ENCODE measurements around the gene DCC.

The DCC gene

GRCh38 chr18:52636536-52636935 lies 296.5 kb downstream of the DCC start:
- TF ChIP-seq, protein P1, sequence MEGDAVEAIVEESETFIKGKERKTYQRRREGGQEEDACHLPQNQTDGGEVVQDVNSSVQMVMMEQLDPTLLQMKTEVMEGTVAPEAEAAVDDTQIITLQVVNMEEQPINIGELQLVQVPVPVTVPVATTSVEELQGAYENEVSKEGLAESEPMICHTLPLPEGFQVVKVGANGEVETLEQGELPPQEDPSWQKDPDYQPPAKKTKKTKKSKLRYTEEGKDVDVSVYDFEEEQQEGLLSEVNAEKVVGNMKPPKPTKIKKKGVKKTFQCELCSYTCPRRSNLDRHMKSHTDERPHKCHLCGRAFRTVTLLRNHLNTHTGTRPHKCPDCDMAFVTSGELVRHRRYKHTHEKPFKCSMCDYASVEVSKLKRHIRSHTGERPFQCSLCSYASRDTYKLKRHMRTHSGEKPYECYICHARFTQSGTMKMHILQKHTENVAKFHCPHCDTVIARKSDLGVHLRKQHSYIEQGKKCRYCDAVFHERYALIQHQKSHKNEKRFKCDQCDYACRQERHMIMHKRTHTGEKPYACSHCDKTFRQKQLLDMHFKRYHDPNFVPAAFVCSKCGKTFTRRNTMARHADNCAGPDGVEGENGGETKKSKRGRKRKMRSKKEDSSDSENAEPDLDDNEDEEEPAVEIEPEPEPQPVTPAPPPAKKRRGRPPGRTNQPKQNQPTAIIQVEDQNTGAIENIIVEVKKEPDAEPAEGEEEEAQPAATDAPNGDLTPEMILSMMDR (IDR thresholded peaks at IDR 0.05; ENCODE audit: low read depth, low read length), result no peak
- Histone ChIP-seq H3K36me3 (no peaks in the 10 kb centered on the region), H3K4me1 (no peaks in the 10 kb centered on the region), H3K4me3 (ENCODE audit: low read depth, low read length) (no peak overlapping the region), H3K27me3 (no peaks in the 10 kb centered on the region), H3K9me3 (no peaks in the 10 kb centered on the region)
- DNase-seq, result peak; percentile 12

GRCh38 chr18:52648201-52648600 lies 308.2 kb downstream of the DCC start:
- Histone ChIP-seq H3K9me3 (no peaks in the 10 kb centered on the region), H3K4me1 (no peaks in the 10 kb centered on the region), H3K27me3 (no peaks in the 10 kb centered on the region), H3K4me3 (ENCODE audit: low read depth, low read length) (no peak overlapping the region), H3K36me3 (no peaks in the 10 kb centered on the region)
- DNase-seq, result no peak
- TF ChIP-seq, protein P1 (IDR thresholded peaks at IDR 0.05; ENCODE audit: low read depth, low read length), result no peak

GRCh38 chr18:52652391-52652790 lies 312.4 kb downstream of the DCC start:
- Histone ChIP-seq H3K27me3 (no peaks in the 10 kb centered on the region), H3K36me3 (no peaks in the 10 kb centered on the region), H3K9me3 (no peaks in the 10 kb centered on the region), H3K4me3 (ENCODE audit: low read depth, low read length) (no peak overlapping the region), H3K4me1 (no peaks in the 10 kb centered on the region)
- DNase-seq, result no peak
- TF ChIP-seq, protein P1 (IDR thresholded peaks at IDR 0.05; ENCODE audit: low read depth, low read length), result no peak

GRCh38 chr18:52657043-52657805 lies 317.2 kb downstream of the DCC start:
- Histone ChIP-seq H3K4me1 (no peaks in the 10 kb centered on the region), H3K27me3 (no peaks in the 10 kb centered on the region), H3K9me3 (no peaks in the 10 kb centered on the region), H3K36me3 (no peaks in the 10 kb centered on the region), H3K4me3 (ENCODE audit: low read depth, low read length) (no peak overlapping the region)
- TF ChIP-seq, protein P1 (IDR thresholded peaks at IDR 0.05; ENCODE audit: low read depth, low read length), result no peak
- no peak for DNase-seq

- no peak overlapping the region for H3K4me3 ChIP-seq (ENCODE audit: low read depth, low read length)
- H3K36me3 ChIP-seq, result no peaks in the 10 kb centered on the region
- TF ChIP-seq, protein P1 (IDR thresholded peaks at IDR 0.05; ENCODE audit: low read depth, low read length), result no peak
- no peaks in the 10 kb centered on the region for H3K4me1 ChIP-seq
- DNase-seq, result no peak
- H3K9me3 ChIP-seq, result no peaks in the 10 kb centered on the region
- H3K27me3 ChIP-seq, result no peaks in the 10 kb centered on the region
These were observed 327.6 kb downstream of the DCC start for GRCh38 chr18:52667463-52668065.

DNA sequence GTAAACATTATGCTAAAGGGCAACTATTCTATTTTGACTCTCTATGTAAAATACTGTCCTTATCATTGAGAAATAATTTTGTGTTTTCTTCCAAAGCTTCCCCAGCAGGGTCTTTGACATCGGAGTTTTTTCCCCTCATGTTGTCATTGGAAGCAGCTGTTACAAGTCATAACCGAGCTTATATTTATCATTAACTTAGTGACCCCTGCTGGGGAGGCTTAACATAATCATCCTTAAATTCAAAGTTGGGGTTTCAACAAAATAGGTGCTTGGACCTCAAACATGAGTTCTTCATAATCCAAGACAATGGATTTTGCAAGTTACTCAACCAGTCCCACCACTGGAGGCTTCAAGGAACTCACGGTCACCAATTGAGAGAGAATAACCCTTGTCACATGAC lies 330.9 kb downstream of the DCC start:
- H3K9me3 ChIP-seq, result no peaks in the 10 kb centered on the region
- H3K4me3 ChIP-seq (ENCODE audit: low read depth, low read length), result no peak overlapping the region
- no peaks in the 10 kb centered on the region for H3K4me1 ChIP-seq
- TF ChIP-seq, protein P1 (IDR thresholded peaks at IDR 0.05; ENCODE audit: low read depth, low read length), result no peak
- H3K36me3 ChIP-seq, result no peaks in the 10 kb centered on the region
- H3K27me3 ChIP-seq, result no peaks in the 10 kb centered on the region
- DNase-seq, result no peak

All from BE2C (cell line).